ENCODE measurements around the gene JMJD7.

The JMJD7 gene

GRCh38 chr15:41887161-41887560, 59.3 kb downstream of the JMJD7 start:
- DNase-seq, result no peak

All from NCI-H1930 (cell line).